GM21390 (cell line): ENCODE results near the gene ANTXR1.

Source experiments
- ATAC-seq: cut with Tn5 transposase; IDR thresholded peaks from one replicate; pipeline ENCODE4 v1.9.1; 2021; ENCODE audit not compliant: unreplicated experiment

ANTXR1 gene

GRCh38 chr2:69131983-69132675 lies 119.2 kb downstream of the ANTXR1 start:
- no peak for ATAC-seq

DNA sequence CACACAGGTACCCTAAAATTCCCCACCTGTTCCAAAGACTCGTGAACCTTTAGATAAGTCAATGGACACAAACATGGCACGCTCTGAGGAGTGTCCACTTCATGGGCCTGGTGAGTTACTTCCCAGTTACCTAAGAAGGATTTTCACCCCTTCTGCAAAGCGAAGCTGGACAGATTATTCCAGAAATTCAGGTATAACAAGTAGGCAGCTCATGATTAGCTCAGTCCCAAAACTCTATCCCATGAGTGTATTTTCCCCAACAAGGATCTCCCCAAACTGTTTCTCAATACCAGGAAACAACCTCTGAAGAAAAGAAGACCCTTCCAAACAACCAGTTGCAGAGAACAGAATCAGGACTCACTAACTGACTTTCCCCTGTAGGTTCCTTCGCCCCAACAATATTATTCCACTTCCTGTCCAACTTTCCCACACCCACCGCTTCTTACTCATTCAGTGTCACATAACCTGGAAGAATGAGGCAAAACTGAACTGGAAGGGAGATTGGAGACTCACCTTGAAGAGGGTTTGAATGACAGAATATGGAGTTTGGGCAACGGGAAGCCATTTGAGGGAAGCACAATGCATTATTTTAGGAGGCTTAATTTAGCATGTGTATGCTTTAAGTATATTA lies 120.1 kb downstream of the ANTXR1 start:
- no peak for ATAC-seq

DNA sequence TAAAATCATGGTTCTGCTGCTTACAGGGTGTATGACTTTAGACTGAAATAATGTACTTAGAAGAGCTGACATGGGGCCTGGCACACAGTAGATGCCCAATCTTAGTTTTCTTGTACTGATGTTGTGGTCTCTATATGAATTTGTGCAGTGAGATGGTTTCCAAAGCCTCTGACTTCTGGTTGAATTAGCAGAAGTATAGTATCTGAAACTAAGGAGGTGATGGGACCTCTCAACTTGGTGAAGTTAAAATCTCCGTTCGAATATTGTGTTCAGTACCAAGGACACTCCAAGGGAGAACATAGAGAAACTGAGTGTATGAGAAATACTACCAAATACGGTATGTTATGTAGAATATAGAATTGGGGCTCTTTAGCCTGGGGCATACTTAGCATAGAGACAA lies 120.9 kb downstream of the ANTXR1 start:
- ATAC-seq = no peak

DNA sequence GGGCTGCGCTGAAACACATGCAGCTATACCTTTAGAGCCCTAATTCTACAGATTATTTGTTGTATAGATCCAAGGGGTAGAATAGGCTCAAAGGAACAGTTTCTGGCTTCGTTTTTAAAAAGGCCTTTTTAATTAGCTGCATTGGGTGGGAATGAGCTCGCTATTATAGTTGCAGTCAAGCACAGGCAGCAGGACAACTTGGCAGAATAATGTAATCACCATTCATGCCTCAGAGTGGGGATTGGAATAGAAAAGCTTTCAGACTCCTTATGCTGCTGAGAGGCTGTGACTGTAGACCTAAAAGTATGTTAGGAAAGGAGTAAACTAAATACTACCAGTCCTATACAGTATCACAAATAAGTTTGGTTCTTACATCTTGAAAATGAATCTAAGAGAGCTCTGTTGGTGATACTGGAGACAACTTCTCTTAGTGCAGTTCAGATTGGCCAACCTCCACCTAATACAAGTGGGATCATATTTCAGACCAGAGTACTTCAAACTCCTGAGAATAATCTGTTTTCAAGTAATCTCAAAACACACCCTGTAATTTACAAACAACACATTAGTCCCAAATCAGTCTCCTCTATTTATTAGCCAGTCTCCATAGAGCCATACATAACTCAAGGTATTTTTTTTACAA lies 121.4 kb downstream of the ANTXR1 start:
- ATAC-seq = no peak

GRCh38 chr2:69138247-69138772 lies 125.3 kb downstream of the ANTXR1 start:
- ATAC-seq = no peak

- ATAC-seq = no peak
Observed at GRCh38 chr2:69138793-69139459, 125.9 kb downstream of the ANTXR1 start.

DNA sequence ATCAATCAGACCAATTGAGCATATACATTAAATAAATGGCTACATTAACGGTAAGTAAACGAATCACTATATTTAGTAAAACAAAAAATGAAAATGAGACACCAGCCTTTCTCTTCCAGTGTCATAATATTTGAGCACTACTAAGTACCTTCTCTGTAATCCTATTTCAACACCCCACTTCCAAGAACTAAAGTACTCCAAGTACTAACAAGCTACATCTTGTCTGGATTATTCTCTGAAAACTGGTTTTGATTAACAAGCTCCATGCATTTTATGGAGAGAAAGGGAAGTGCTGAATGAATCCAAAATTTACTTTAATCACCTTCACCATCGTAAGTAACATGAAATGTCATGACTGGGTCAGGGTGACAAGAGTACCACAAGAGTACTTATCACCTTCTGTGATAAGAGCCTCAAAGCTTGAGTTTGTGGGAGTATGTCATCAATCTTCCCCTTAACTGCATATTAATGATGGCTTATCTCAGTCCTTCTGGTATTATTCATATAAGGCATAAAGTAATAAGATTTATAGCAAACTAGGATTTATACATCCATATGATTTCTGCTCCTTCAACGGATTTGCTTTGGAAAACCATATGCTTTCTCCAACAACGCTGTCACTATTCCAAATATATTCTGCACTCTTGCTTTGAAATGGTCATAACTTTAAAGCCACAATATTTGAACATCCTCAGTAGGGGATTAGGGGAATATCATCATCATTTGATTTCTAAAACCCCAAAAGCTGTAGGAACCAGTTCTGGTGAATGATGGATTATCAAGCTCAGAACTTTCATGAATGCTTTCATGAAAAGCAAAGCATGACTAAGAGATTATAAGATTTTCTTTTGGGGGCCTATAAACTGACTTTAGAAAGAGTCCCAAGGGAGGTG lies 127.0 kb downstream of the ANTXR1 start:
- no peak for ATAC-seq

DNA sequence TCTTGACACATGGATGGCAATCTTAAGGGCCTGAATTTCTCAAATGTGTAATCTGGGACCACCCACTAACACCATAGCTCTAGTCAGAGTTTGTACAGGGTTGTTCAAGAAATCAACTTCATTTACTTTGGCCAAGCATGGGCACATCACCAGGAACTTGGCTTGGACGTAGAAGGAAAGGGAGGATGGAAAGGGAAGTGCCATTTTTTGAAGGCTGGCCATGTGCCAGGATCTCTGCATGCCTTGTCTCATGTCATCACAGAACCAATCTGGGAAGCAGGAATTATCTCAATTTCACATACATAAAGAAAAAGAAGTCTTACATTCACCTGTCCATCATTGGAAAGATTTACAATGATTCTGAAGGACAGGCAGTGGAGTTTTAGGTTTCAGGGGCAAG lies 128.1 kb downstream of the ANTXR1 start:
- no peak for ATAC-seq

- ATAC-seq = no peak
Observed at GRCh38 chr2:69143748-69144360, 130.9 kb downstream of the ANTXR1 start.

DNA sequence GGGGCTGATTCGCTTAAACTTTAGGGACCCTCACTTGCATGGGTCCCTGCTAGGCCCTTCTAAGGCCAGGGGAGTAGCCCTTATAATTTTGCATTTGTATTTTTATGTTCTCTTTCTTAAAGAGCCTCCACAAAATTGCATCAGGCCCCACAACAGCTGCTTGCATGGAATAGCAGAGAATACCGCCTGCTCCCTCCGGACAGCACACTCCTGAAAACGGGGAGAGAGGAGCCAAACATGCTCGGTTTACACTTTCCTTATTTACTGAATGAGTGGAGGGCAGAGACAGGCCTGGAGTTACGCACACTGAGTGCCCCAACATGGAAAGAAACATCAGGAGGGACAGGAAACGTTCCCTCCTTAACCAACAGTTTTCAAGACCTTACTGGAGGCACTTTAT lies 132.2 kb downstream of the ANTXR1 start:
- no peak for ATAC-seq

DNA sequence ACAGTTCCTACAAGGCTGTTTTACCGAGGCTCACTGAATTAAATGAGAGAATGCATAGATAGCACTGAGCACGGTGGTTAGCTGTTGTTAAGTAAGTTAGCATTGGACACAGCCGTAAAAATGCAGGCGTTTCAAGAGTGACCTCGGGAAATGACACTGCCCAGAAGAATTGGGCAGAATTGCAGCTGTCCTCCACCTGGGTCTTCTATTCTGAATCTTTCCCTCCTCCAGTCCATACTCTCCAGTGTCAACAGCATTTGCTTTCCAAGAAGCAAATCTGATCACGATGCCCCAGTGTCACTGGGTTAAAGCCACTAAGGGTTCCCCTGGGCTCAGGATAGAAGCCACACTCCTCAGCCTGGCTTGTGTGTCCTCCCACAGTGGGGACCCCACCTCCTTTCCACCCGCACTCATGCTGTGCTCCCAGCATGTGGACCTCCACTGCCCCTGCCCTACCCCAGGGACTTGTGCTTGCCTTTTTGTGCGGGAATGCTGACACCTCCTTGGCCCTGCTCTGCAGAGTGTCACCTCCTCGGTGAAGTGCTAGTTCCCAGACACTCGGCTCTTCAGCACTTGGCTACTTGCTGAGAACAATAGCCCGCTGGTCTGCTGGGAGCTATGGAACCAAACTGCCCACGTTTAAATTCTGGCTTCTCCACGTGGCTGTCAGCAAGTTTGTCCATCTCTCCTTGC lies 135.0 kb downstream of the ANTXR1 start:
- no peak for ATAC-seq

- no peak for ATAC-seq
Observed at GRCh38 chr2:69149631-69150215, 136.7 kb downstream of the ANTXR1 start.

- no peak for ATAC-seq
Observed at GRCh38 chr2:69151931-69152330, 139.0 kb downstream of the ANTXR1 start.

DNA sequence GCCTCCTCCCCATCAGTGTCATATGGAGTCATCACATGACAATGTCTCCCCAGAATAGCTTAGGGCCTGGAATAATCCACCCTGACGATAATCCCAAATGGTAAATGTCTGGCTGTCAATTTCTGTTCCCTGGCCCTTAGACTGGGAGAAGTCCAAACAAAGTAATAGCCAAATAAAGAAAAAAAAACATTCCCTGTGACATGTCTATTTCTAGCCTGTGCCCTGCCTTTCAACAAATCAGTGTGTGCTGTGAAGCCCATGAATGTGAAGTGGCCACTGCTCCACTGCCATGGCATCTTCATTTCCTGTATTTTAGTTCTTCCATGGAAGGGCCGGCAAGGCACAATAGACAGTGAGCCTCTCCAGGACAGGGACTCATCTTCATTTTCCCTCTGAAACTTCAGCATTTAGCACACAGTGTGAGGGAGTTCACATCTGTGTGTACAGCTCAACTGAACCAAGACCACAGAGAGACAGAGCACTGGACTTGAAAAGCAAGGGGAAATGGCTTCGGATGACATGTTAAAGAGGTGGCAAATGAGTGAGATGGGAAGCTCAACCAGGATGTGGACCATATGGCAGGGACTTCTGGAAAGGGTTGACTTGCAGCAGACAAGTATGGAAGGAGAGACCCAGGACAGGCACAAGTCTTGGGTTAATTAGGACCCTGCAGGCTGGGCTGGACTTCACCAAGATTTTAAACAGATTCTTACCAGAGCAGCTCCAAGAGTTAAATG lies 140.0 kb downstream of the ANTXR1 start:
- no peak for ATAC-seq

DNA sequence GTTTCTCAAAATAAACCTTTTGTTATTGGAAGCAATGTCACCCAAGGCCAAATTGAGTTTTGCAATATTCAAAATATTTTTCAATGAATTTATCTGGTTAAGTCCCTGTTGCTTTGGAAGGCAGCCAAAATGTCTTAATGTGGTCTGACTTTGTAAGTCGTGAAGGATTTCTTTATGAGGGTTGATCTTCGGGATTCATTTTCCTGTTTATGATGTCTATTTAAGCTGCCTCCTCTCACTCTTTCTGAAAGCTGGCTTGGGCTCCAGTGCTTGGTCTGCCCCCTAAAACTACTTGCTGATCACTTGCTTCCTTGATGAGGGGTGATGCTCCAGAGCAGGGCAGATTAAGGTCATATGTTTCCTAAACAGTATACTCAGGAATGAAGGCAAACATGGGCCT lies 141.1 kb downstream of the ANTXR1 start:
- no peak for ATAC-seq

DNA sequence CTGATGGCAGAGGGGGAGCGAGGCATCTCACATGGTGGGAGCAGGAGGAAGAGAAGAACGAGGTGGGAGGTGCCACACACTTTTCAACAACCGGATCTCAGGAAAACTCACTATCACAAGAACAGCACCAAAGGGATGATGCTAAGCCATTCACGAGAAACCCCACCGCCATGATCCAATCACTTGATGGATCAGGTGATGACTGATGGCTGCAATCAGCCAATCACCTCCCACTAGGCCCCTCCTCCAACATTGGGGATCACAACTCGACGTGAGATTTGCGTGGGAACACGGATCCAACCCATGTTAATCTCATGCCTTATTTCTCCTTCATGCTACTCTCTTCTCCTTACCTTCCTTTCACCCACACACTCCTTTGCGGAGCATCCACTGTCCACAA lies 143.6 kb downstream of the ANTXR1 start:
- no peak for ATAC-seq

- ATAC-seq = no peak
Observed at GRCh38 chr2:69157441-69157840, 144.5 kb downstream of the ANTXR1 start.

- no peak for ATAC-seq
Observed at GRCh38 chr2:69159986-69160385, 147.0 kb downstream of the ANTXR1 start.

GRCh38 chr2:69162057-69162456 lies 149.1 kb downstream of the ANTXR1 start:
- no peak for ATAC-seq
